ENCODE measurements around the gene C2CD2. TPM values are rescaled to one million over a fixed set of nuclear protein-coding genes. Genes with fewer than 3 reads are reported as not detected.

Gene C2CD2
- polyA plus RNA-seq, 6 donors from 2014 or later, result 2.6 to 4.6 (median 3.4) TPM; not detected in 1

DNA sequence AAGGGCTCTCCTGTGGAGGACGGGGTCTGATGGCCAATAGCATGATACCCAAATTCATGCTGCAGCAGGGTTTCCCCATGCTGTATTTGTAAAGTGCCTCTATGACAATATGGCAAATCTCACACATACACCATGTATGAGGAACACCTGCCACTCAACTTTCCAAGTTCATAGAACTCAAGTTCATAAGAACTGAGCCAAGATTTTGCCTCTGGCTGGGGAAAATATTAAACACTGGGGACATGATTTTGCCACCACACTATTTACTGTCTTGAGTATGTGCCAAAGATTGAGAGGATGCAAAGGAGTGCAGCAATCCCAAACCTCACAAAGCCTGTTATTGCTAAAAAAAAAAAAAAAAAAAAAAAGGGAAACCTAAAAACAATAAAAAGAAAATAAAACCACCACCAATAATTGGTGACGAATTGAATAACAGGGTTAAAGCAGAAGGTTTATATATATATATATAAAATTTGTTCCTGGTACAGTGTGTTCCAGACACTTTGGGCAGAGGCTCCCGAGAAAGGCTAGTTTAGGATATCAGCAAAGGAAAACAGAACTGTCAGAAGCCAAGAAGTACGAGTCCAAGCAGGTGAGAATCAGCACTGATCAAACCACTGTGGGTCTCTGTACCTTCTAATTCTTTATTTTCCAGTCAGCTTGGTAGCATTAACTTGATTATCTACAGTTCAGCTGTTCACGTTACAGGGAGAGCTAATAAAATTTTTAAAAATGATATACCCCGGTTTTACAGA, 32.0 kb upstream of the C2CD2 start:
- no peak overlapping the region for H3K4me3 Mint-ChIP-seq
- DNase-seq (no peak), ATAC-seq (ENCODE audit: low read depth in 2 of 2) (no peak)
- no peaks in the 10 kb centered on the region for H3K4me1 Mint-ChIP-seq
- no peaks in the 10 kb centered on the region for H3K27me3 Mint-ChIP-seq
- H3K27ac Mint-ChIP-seq, result peak overlapping the region in 1 of 6 donors; percentile 13
- peaks cover 9 to 16% (median 11%) of the 10 kb centered on the region in 7 donors for H3K9me3 Mint-ChIP-seq
- peaks cover 16 to 20% of the 10 kb centered on the region in 2 donors for H3K36me3 Mint-ChIP-seq

DNA sequence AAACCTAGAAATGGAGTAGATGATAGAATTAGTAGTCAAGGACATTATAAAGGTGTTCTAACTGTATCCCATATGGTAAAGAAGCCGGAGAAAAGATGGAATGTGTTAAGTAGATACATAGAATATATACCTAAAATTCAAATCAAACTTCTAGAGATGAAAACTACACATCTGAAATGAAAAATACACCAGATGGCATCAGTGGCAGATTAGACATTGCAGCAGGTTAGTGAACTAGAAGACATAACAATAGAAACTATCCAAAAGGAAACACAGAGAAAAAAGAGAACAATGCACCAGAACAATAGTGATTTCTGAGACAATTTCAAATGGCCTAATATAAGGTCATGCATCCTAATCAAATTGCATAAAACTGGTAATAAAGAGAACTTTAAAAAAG, 29.4 kb upstream of the C2CD2 start:
- Mint-ChIP-seq H3K4me3 (no peak overlapping the region), H3K4me1 (no peaks in the 10 kb centered on the region), H3K27me3 (peaks cover 0 to 6% (median 0%) of the 10 kb centered on the region in 3 donors), H3K36me3 (peaks cover 11 to 26% of the 10 kb centered on the region in 2 donors), H3K27ac (peak overlapping the region in 1 of 6 donors; percentile 76), H3K9me3 (peaks cover 13 to 25% (median 17%) of the 10 kb centered on the region in 7 donors)
- ATAC-seq (ENCODE audit: low read depth in 2 of 2), result no peak
- DNase-seq, result no peak

DNA sequence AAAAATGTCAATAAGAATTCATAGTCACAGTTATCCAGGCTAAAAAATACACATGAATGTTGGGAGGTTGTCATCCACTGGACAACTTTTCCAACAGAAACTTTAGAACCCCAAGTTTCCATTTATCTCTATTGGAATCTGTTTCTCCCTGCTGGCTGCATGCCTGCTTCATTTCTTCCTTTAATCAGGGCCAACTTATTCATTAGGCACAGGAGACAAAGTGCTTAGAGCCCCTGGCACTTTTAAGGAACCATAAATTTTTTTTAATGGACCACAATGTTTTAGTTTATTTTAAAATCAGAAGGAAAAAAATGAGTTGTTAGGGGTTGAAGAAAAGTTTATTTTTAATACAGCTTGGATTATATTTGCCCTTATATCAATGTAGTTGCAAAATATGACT, 26.7 kb upstream of the C2CD2 start:
- no peak overlapping the region for H3K4me3 Mint-ChIP-seq
- peaks cover 11 to 26% of the 10 kb centered on the region in 2 donors for H3K36me3 Mint-ChIP-seq
- H3K27me3 Mint-ChIP-seq, result peaks cover 0 to 6% (median 0%) of the 10 kb centered on the region in 3 donors
- no peak for DNase-seq
- H3K9me3 Mint-ChIP-seq, result peaks cover 13 to 25% (median 17%) of the 10 kb centered on the region in 7 donors
- H3K27ac Mint-ChIP-seq, result no peak overlapping the region
- no peaks in the 10 kb centered on the region for H3K4me1 Mint-ChIP-seq
- ATAC-seq (ENCODE audit: low read depth in 2 of 2), result no peak

- peaks cover 11 to 26% of the 10 kb centered on the region in 2 donors for H3K36me3 Mint-ChIP-seq
- peaks cover 13 to 25% (median 17%) of the 10 kb centered on the region in 7 donors for H3K9me3 Mint-ChIP-seq
- ATAC-seq (ENCODE audit: low read depth in 2 of 2) (no peak), DNase-seq (no peak)
- no peak overlapping the region for H3K4me3 Mint-ChIP-seq
- peaks cover 0 to 6% (median 0%) of the 10 kb centered on the region in 3 donors for H3K27me3 Mint-ChIP-seq
- peaks cover 0 to 1% (median 0%) of the 10 kb centered on the region in 3 donors for H3K4me1 Mint-ChIP-seq
- H3K27ac Mint-ChIP-seq, result no peak overlapping the region
Observed at GRCh38 chr21:41979751-41980369, 26.0 kb upstream of the C2CD2 start.

GRCh38 chr21:41979335-41979734, 25.5 kb upstream of the C2CD2 start:
- peak overlapping the region in 1 of 6 donors; percentile 41 for H3K27ac Mint-ChIP-seq

DNA sequence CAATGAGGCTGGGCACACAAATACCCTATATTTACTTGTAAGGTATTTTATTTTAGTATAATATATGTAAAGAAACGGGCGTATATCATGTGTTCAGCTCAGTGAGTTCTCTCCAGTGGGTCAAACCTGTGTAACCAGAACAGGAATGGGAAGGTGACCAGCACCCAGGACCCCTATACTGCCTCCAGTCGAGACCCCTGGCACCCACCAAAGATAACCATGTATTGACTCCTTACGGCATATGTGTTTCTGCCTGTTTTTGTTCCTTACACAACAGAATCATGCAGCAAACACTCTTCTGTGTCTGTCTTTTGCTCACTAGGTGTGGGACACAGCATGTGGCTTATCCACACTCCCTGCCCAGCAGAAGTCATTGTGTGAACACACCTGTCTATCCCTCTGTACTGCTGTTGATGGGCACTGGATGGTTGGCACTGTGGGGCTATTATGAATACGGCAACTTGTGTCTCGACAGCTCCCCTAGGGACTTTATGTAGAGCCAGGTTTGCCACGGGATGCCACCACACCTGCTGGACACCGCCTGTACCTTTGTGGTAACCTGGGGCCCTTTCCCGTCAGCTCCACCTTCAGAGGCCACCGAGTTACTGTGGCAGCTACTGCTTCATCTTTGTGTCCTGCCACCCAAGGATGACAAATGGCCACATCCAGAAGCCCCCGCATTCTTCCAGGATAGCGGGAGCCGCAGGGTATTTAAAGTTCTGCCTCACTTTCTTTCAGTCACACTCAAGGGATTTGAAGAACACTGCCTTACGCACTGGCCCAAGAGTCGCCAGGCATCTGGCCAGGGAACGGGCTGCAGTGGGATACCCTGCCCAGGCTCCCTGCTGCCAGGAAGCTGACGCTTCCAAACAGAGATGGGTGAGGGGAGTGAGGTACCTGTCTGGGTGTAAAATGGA, 23.5 kb upstream of the C2CD2 start:
- no peak overlapping the region for H3K27ac Mint-ChIP-seq
- H3K27me3 Mint-ChIP-seq, result peaks cover 0 to 6% (median 0%) of the 10 kb centered on the region in 3 donors
- H3K4me3 Mint-ChIP-seq, result no peak overlapping the region
- H3K36me3 Mint-ChIP-seq, result peaks cover 1 to 12% of the 10 kb centered on the region in 2 donors
- no peak for ATAC-seq (ENCODE audit: low read depth in 2 of 2)
- DNase-seq, result no peak
- peaks cover 11 to 12% (median 11%) of the 10 kb centered on the region in 3 donors for H3K4me1 Mint-ChIP-seq
- peaks cover 3 to 10% (median 8%) of the 10 kb centered on the region in 7 donors for H3K9me3 Mint-ChIP-seq

More at GRCh38 chr21:41979335-41979734, 25.5 kb upstream of the C2CD2 start:
- Mint-ChIP-seq H3K4me3 (no peak overlapping the region), H3K36me3 (peaks cover 11 to 26% of the 10 kb centered on the region in 2 donors), H3K4me1 (peaks cover 5 to 6% (median 5%) of the 10 kb centered on the region in 3 donors), H3K27me3 (peaks cover 0 to 6% (median 0%) of the 10 kb centered on the region in 3 donors), H3K9me3 (peaks cover 13 to 25% (median 17%) of the 10 kb centered on the region in 7 donors)
- DNase-seq, result no peak
- no peak for ATAC-seq (ENCODE audit: low read depth in 2 of 2)

DNA sequence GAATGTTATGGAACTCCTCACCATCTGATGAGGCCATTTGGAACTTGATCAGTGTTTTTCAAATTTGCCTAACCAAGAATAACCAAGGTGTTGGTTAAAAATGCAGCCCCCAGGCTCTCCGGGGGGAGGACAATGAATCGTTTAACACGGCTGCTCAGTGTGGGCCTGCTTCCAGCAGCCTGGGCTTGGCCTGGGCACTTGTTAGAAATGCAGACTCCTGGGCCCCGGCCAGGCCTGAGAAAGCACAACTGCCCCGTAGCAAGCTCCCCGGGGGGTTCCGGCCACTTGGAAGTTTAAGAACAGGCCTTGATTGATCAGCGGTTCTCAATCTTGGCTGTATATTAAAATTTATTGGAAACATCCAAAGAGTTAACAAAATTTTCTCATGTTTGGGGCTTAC, 22.8 kb upstream of the C2CD2 start:
- H3K27ac Mint-ChIP-seq, result no peak overlapping the region
- no peak overlapping the region for H3K4me3 Mint-ChIP-seq
- H3K36me3 Mint-ChIP-seq, result peaks cover 0 to 9% of the 10 kb centered on the region in 2 donors
- no peak for ATAC-seq (ENCODE audit: low read depth in 2 of 2)
- peaks cover 3 to 8% (median 8%) of the 10 kb centered on the region in 7 donors for H3K9me3 Mint-ChIP-seq
- peaks cover 11 to 12% (median 11%) of the 10 kb centered on the region in 3 donors for H3K4me1 Mint-ChIP-seq
- DNase-seq, result no peak
- H3K27me3 Mint-ChIP-seq, result peaks cover 0 to 6% (median 0%) of the 10 kb centered on the region in 3 donors

GRCh38 chr21:41975391-41976272, 21.8 kb upstream of the C2CD2 start:
- Mint-ChIP-seq H3K27me3 (peaks cover 0 to 6% (median 0%) of the 10 kb centered on the region in 3 donors), H3K4me3 (no peak overlapping the region), H3K4me1 (peaks cover 11 to 12% (median 11%) of the 10 kb centered on the region in 3 donors), H3K9me3 (peaks cover 3 to 8% (median 8%) of the 10 kb centered on the region in 7 donors), H3K36me3 (peaks cover 0 to 9% of the 10 kb centered on the region in 2 donors), H3K27ac (no peak overlapping the region)
- ATAC-seq (ENCODE audit: low read depth in 2 of 2) (no peak), DNase-seq (no peak)

- peaks cover 3 to 8% (median 8%) of the 10 kb centered on the region in 7 donors for H3K9me3 Mint-ChIP-seq
- H3K27me3 Mint-ChIP-seq, result peaks cover 0 to 5% (median 0%) of the 10 kb centered on the region in 3 donors
- peaks cover 0 to 9% of the 10 kb centered on the region in 2 donors for H3K36me3 Mint-ChIP-seq
- no peak overlapping the region for H3K4me3 Mint-ChIP-seq
- H3K27ac Mint-ChIP-seq, result peak overlapping the region in 1 of 6 donors; percentile 66
- ATAC-seq (ENCODE audit: low read depth in 2 of 2), result no peak
- H3K4me1 Mint-ChIP-seq, result peaks cover 11 to 12% (median 11%) of the 10 kb centered on the region in 3 donors
- DNase-seq, result no peak
Observed at GRCh38 chr21:41974752-41975053, 20.9 kb upstream of the C2CD2 start.

DNA sequence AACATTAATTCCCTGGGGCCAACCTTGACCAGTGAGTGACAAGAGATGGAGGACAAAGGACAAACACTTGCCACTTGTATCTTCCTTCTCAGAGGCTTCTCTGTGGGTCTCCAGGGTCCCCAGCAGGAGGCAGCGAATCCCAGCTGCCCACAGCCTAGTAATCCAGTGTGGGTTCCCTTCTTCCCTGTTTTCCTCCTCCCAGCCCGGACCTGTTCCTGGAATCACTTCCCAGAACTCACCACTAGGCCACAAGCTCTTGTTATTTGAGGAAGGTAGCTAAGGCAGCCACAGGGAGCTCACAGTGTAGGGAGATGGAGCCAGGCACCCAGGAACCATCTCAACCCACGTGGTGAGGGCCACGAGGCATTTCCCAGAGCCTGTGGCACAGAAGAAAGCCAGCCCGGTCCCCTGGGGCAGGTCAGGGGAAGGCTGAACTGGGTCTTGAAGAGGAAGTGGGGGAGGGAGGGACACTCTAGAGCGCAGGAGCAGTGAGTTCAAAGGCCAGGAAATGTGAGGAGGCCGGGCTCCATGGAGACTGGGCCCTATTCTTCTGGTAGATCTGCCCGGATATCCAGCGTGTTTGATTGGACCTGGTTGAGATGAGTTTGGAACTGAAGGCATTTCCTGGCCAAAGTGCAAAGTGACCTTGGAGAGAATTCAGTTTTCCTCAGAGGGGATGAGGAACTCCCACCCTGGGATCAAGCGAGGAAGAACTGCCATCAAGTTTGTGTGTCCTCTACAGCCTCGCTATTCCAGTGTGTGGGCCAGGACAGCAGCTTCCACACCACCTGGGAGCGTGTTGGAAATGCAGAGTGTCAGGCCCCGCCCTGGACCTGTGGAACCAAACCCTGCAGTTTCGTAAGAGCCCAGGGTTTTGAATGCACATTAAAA, 20.3 kb upstream of the C2CD2 start:
- Mint-ChIP-seq H3K9me3 (peaks cover 1 to 3% (median 2%) of the 10 kb centered on the region in 7 donors), H3K27ac (peak overlapping the region in 1 of 6 donors; percentile 73), H3K4me3 (peak overlapping the region in 1 of 8 donors; percentile 21), H3K27me3 (no peaks in the 10 kb centered on the region), H3K36me3 (peaks cover 0 to 3% of the 10 kb centered on the region in 2 donors), H3K4me1 (peaks cover 11 to 12% (median 11%) of the 10 kb centered on the region in 3 donors)
- DNase-seq (no peak), ATAC-seq (ENCODE audit: low read depth in 2 of 2) (peak; percentile 28 to 60)

GRCh38 chr21:41973427-41973831, 19.6 kb upstream of the C2CD2 start:
- DNase-seq (no peak), ATAC-seq (ENCODE audit: low read depth in 2 of 2) (no peak)
- Mint-ChIP-seq H3K9me3 (no peaks in the 10 kb centered on the region), H3K4me1 (peaks cover 11 to 17% (median 11%) of the 10 kb centered on the region in 3 donors), H3K27me3 (no peaks in the 10 kb centered on the region), H3K36me3 (no peaks in the 10 kb centered on the region), H3K4me3 (no peak overlapping the region), H3K27ac (no peak overlapping the region)

Data from naive B cell (primary cell).